GM21423 (cell line): ENCODE results near the gene SNX5.
A peak's percentile ranks its signal among the peaks of the same experiment; 100 is the strongest.

ENCODE experiments used
- ATAC-seq: cut with Tn5 transposase; IDR thresholded peaks from one replicate; pipeline ENCODE4 v1.9.1; 2021; ENCODE audit warnings: mild to moderate bottlenecking, moderate library complexity; ENCODE audit not compliant: unreplicated experiment

SNX5 gene

DNA sequence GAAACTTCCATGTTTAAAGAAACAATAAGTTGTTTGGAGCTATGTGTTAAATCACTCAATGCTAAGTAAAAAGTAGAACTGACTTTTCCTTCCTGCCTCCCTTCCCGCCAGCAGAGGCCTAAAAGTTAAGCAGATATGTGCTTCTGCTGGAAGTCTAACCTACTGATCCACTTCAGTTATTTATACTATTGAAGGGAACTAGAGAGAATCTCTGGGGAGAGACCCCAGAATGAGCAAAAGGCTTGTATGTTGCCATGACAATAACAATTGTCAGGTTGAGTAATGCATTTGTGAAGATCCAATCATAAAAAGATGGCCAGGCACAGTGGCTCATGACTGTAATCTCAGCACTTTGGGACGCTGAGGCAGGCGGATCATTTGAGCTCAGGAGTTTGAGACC lies 25.0 kb upstream of the SNX5 start:
- ATAC-seq = no peak

DNA sequence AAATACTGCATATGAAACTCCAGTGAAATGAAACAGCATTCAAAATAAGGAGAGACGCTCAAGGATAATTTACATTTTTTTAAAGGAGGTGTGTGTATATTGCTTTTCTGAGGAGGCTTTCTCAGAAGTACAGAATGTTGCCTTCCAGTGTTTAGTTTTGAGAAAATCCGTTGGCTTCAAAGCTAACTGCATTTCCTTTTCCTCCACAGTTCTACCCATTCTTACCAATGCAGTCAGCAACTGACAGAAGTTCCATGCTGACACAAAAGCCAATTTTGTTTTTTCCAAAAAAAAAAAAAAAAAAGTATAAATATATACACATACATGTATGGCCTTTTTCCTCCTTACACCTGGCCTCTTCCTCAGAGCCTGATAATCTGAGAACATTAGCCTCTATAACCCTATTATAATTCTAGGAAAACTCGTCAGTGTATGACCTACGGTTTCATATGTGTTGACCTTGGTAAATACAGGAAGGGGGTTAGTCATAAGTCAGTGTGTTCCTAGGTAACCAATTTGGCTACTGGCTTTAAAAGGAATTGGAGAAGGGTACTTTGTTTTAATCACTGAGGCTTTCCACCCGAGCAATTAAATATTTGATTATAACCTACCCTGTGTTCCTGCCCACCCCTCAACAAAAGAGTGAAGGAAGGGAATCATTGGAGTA lies 24.4 kb upstream of the SNX5 start:
- no peak for ATAC-seq

DNA sequence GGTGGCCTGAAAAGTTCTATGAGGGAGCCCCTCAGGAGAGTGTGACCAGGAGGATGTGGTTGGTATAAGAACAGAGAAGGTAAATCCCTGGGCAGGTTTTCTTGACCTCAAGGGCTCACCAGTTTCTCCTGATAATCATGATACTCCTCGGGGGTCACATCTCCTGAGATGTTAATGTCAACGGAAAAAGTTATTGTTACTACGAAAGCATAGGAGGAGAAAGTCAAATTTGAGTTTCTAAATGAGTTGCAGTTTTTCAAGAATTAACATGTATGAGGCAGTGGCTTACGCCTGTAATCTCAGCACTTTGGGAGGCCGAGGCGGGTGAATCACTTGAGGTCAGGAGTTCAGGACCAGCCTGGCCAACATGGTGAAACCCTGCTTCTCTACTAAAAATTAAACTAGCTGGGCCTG lies 23.6 kb upstream of the SNX5 start:
- peak; percentile 42 for ATAC-seq

DNA sequence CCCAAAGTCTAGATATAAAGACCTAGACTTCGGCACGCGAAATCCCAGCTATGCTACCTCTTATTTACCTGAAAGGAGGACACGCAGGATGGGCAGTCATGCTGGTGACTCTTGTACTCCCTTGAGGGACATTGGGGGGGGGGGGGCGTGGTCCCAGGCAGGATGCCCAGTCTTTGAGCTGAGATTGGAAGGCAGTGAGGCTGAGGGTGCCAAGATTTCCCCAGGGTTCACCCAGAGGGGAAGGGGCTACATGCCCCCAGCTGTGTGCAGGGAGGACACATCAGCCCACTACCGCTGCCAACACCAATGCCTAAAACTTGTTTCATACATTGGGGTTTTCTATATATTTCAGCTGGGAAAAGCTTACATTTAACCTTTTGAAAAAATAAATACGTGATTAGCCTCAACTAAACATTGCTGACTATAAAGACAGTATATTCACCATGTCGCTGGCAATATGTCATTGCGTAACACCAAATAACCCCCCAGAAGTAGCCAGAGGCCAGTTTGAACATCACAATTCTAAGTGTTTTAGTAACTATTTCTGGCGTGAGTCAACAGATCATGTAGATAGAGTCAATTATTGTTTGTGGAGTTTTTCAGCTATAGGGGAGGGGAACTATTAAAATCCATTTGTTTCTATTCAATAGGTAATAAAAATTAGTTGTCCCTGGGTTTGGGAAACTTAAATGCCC lies 21.8 kb upstream of the SNX5 start:
- ATAC-seq = no peak

DNA sequence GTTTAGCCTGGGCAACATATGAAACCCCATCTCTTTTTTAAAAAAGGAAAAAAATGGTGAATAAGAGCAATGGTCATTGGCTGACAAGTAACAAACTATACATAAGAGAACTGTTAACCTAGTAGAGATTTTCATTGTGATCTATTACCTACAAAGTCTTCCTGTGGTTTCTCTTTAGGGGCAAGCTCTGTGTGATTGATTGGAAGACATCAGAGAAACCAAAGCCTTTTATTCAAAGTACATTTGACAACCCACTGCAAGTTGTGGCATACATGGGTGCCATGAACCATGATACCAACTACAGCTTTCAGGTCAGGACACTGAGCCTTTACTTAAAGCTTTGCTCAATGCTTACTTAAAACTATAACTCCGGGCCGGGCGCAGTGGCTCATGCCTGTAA lies 19.4 kb upstream of the SNX5 start:
- no peak for ATAC-seq

DNA sequence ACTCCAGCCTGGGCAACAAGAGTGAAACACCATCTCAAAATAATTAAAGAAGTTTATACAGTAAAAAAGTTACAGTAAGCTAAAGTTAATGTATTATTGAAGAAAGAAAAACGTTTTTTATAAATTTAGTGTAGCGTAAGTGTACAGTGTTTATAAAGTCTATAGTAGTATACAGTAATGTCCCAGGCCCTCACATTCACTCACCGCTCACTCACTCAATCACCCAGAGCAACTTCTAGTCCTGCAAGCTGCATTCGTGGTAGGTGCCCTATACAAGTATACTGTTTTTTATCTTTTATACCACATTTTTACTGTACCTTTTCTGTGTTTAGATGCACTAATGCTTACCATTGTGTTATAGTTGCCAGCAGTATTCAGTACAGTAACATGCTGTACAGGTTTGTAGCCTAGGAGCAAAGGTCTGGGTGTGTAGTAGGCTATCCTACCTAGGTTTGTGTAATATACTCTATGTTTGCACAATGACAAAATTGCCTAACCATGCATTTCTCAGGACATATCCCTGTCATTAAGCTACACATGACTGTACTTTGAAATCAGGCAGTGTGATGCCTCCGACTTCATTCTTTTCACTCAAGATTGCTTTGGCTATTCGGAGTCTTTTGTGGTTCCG lies 16.9 kb upstream of the SNX5 start:
- no peak for ATAC-seq

DNA sequence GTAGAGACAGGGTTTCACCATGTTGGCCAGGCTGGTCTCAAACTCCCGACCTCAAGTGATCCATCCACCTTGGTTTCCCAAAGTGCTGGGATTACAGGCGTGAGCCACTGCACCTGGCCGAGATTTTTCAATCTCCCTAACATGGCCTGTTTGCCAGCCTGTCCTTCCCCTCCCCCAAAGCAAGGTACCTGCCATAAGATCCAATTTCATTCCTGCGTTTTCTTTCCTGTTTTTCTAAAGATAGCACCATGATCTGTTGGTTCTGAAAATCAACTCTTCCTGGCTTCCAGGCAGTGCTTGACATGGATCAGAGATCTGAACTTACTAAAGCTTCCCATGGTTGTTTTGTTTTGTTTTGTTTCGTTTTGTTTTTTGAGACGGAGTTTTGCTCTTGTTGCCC lies 7.7 kb upstream of the SNX5 start:
- no peak for ATAC-seq

DNA sequence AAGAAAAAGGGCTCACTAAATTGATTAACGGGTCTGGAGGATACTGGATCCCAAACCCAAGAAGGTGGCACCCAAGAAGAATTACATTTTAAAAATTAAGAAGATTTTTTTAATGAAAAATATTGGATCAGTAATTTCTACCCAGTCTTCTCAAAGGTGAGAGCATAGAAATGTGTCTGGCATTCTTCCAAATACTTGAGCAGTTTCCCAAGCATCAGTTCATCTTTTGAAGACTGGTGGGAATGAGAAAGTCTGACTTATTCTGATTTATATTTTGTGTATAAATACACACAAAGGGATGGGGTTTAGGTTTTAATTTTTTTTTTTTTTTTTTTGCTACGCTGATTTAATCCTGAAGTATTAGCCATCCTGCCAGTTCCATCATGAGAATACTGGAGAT lies 3.5 kb upstream of the SNX5 start:
- ATAC-seq = no peak

DNA sequence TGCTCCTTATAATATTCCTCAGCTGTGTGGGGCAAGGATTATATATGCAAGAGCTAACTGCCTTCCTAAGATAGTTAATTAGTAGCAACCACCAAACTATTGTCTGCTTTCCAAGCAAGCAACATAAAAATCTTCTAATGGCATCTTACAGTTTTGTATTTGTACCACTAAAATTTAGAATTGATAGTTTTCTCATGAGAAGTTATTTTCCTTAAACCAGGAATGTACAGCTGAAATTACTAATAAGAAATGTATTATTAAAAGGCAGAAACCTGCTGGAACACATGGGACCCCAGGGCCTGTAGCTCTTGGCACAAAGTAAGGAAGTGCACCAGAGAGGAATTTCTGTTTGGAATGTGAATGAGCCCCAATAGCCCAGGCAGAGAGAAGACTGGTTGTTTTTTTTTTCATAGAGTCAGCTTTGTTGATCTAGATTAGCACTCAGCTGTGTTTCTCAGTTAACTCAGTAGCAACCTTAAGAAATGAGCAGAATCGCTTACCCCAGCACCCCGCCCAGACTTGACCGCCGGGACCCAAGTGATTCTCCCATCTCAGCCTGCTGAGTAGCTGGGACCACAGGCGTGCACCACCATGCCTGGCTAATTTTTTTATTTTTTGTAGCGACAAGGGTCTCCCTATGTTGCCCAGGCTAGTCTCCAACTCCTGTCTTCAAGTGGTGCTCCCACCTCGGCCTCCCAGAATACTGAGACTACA lies 2.9 kb upstream of the SNX5 start:
- ATAC-seq = no peak

DNA sequence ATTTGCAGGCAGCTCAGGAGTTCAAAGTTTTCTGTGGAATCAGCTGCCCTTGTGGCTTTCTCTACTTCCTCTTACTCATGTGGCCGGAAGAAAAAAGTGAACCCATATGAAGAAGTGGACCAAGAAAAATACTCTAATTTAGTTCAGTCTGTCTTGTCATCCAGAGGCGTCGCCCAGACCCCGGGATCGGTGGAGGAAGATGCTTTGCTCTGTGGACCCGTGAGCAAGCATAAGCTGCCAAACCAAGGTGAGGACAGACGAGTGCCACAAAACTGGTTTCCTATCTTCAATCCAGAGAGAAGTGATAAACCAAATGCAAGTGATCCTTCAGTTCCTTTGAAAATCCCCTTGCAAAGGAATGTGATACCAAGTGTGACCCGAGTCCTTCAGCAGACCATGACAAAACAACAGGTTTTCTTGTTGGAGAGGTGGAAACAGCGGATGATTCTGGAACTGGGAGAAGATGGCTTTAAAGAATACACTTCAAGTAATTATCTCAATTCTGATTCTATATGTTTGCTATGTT lies 1.4 kb upstream of the SNX5 start:
- ATAC-seq = no peak

DNA sequence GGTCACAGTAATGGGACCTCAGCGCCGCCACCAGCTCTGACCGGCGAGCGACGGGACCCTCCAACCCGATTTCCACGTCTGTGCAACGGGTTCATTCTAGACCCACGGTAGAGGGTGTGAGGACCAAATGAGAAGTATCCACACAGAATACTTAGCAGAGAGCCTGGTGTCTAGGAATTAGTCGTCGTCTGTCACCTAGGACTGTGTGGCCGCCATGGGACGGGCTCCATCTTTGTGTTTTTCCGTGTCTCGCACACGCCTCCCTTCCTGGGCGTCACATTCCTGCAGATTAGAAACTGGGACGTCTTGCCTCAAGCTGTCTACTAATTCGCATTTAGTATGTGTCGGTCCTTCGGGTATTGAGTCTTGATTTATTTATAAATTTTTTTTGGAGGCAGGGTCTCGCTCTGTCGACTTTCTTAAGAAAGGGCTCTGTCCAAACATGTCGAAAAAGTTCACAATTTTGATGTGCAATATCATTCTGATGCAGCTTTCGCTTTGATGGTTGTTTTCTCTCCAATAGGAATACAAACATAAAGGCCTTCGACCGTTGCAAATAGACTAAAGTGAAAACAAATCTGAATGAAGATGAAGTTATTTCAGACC lies 787 bp upstream of the SNX5 start:
- ATAC-seq = peak; percentile 6

DNA sequence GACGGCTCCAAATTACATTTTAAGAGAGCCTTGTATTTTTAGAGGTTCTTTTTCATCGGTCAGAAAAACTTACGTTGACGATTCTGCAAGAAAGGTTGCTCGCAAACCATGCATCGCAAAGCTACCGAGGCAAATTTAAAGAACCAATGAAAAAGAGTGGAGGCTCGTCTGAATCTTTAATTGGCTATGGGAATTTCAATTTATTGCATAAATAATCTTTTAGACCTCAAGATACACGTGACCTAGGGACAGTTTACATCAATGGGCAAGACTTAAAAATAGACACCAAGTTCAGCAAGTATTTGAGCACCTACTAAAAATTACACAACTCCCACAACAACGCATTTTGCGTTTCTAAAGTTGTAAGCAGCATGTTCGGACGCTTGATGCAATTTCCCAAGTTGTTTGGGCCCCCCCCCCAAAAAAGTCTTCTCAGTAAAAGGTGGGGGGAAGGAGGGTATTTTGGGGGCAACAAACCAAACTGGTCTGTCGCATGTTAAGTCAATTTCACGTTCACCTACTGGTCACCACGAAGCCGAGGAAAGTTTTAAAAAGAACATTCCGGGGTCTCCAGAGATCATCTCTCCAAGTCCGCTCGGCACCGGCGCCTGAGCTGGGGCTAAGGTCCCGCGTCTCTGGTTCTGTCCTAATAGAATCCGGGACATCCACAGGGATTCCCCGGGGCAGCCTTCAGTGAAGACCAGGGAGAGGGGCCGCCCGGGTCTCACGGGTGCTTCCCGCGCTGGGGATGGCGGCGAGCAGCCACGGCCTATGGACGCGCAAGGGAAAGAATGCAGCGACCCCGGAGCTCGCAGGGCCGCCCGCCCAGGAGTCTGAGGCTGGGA lies 851 bp downstream of the SNX5 start:
- peak; percentile 0 for ATAC-seq

DNA sequence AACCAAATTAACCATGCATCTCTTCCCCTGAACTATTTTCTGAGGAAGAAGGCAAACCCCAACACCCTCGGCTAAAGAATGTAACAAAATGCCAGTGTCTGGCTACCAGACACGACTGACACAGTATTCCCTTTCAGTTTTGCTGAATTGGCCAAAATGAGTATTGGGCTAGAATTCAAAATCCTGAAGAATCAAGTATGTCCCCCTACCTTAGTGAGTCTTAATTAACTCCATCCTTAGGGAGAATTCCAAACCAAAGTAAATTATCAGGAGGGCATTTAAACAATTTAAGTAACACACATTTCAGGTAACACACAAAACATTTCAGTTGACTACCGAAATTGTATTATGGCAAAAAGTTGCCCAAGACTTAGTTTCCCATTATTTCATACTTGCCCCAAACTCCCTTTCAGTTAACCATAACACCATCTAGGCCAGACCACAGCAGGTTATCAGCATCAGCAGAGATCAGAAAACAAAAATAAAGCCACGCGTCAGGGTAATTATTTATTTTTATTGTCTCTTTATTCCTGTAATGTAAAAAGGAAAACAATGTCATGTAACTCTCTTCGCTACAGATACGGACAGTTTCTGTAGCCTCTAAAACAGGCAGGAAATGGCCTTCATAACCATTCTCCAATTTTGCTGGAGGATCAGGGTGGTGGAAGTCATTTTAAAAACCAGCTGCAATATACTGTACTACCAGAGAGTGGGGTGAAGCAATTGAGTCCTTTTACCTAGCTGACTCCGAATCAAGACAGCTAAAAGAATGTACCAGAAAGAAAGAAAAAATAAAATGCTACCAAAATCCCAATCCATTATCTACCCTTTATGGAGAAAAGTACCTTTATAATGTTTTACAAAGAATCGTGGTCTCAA lies 1.9 kb downstream of the SNX5 start:
- no peak for ATAC-seq

DNA sequence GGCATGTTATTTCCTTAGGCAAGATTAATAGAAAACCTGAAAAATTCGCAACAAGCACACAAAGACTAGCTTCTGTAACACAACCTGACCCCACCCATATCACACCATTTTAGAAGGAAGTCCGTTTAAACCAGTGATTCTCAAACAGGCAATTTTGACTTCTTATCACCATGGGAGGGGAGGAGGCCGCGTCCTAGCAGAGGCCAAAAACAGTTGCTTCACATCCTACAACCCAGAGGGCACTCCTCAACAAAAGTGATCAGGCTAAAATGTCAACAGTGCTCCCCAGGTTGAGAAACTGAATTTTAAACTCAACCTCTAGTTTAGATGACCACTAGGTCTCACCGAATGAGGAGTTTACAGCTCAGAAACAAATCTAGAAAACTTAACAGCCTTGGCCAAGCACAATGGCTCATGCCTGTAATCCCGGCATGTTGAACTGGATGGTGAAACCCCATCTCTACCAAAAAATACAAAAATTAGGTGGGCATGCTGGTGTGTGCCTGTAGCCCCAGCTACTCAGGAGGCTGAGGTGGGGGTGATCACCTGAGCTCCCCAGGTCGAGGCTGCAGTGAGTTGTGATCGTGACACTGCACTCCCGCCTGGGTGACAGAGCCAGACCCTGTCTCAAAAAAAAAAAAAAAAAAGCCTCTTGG lies 3.4 kb downstream of the SNX5 start:
- ATAC-seq = no peak

DNA sequence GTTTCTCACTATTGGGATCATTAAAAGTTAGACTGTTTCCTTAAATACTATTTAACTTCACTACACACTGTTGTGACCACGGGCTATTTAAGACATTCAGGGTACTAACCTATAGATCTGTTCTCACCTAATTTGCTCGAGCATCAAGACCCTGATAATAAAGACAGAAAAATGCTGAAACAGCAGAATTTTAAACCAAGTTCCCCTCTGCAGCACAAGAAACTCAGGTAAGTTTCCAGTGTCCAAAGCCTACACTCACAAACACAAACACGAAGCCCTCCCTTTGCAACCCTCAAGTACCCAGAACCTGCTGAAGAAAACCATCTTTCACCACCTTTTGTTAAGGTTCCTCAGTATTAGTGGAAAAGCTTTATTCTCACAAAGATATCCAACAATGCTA lies 4.0 kb downstream of the SNX5 start:
- no peak for ATAC-seq

DNA sequence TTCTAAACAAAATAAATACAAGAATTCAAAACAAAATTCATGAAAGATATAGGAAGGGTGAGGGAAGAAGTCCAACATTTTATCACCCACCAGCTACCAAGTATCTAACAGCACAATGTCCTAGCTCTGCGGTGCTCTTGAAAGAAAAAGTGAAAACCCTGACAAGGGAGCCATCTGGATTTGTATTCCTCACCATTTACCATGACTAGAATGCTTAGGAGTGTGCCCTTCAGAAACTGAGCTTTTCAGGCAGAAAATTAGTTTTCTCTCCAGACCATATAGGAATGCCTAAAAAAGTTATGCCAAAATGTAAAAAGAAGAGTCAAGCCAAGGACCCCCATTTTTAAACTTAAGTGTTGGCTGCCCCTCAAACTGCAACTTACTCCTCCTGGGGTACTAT lies 4.5 kb downstream of the SNX5 start:
- no peak for ATAC-seq

DNA sequence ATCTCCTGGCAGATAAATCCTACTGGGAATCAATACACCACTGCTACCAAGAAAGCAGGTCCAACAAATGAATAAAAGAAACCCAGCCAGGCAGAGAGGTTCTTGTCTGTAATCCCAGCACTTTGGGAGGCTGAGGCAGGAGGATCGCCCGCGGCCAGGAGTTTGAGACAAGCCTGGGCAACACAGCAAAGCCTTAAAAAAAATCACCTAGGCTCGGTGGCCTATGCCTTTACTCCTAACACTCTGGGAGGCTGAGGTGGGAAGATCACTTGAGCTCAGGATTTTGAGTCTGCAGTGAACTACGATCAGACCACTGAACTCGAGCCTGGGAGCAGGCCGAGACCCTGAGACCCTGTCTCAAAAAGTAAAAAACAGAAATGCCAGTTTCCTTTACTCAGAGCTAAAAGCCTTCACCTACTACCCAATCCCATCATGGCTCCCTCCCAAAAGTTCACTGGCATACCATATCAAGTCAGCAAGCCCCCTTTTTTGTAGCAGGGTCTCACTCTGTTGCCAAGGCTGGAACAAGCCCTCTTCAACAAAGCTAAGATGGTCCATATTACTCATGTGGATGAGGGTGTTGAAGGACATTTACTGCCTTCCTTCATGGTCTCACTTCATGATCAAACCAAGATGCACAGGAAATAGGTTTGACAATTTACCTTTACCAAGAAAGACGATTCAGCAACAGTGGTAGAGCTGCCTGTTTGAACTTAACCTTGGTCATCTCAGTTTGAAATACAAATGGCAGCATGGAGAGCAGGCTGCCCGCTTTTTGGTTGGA lies 5.3 kb downstream of the SNX5 start:
- ATAC-seq = no peak

DNA sequence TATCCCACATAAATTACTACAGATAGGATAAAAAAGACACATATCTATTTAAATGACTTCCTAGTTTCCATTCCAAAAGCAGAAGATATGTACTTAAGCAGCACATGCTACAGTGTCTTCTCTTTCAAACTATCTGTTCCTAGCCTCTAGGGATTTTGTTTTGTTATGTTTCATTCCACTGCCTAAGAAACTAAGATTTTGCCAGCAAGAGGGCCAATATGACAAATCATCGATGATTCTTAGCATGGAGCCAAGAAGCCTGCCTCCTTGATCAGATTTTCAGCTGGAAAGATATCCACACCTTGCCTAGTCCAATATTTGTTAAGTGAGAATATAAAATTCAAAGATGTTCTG lies 7.0 kb downstream of the SNX5 start:
- ATAC-seq = no peak
